Skeletal muscle satellite cell (primary cell): ENCODE results near the gene TMEM270.
"Not testable (repeated sequence)": the region's sequence is repeated elsewhere in the genome, so short reads cannot be mapped to it uniquely, and the experiment has no call there.

ENCODE experiments used
- H3K27me3 ChIP-seq: 2 replicates; pipeline ENCODE4 v1.7.0; 2013; ENCODE audit warnings: low read length; ENCODE audit not compliant: control insufficient read depth, insufficient read depth
- H3K36me3 ChIP-seq: 2 replicates; pipeline ENCODE4 v1.7.0; 2013; ENCODE audit warnings: mild to moderate bottlenecking, control low read depth, low read length; ENCODE audit not compliant: insufficient read depth
- H3K4me1 ChIP-seq: 2 replicates; pipeline ENCODE4 v1.7.0; 2013; ENCODE audit warnings: low read length; ENCODE audit not compliant: control insufficient read depth, insufficient read depth
- H3K4me2 ChIP-seq: 2 replicates; pipeline ENCODE4 v1.7.0; 2013; ENCODE audit warnings: mild to moderate bottlenecking, low read length
- H3K4me3 ChIP-seq: 2 replicates; pipeline ENCODE4 v1.7.0; 2013; ENCODE audit warnings: low read length
- H3K9ac ChIP-seq: 2 replicates; pipeline ENCODE4 v1.7.0; 2013; ENCODE audit warnings: mild to moderate bottlenecking, low read depth, low read length, moderate library complexity
- H3K9me3 ChIP-seq: replicated peaks from 2 replicates; pipeline ENCODE4 v1.7.0; 2013; ENCODE audit warnings: mild to moderate bottlenecking, control low read depth, low read length

Gene TMEM270

GRCh38 chr7:73845701-73846195 is 15.2 kb upstream of the TMEM270 start:
- H3K27me3 ChIP-seq, H3K36me3 ChIP-seq, H3K4me3 ChIP-seq, H3K9me3 ChIP-seq, H3K9ac ChIP-seq, H3K4me2 ChIP-seq: not testable (repeated sequence)
- peaks cover 43% of the 10 kb centered on the region for H3K4me1 ChIP-seq

GRCh38 chr7:73847941-73848723 is 12.8 kb upstream of the TMEM270 start:
- Histone ChIP-seq H3K9ac (no peak overlapping the region), H3K4me1 (peaks cover 44% of the 10 kb centered on the region)

DNA sequence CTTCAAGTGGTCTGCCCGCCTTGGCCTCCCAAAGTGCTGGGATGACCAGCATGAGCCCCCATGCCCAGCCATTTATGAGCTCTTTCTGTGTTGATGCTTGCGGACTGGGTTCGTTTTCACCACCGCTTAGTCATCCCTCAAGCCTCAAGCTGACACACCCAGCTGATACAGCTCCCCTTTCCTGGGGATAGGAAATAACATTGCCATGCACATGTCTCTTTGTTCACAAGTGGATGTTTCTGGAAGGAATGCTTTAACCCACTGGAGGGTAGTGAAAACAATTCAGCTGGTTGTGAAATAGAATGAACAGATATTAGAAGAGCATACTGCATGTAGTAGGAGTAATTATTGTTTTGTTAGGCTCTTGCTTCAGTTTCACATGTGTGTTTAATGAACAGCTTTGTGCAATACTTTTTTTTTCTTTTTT is 10.2 kb upstream of the TMEM270 start:
- Histone ChIP-seq H3K4me1 (peaks cover 37% of the 10 kb centered on the region), H3K27me3 (no peaks in the 10 kb centered on the region), H3K9ac (peak overlapping the region; percentile 74), H3K4me2 (peak overlapping the region; percentile 66), H3K4me3 (no peak overlapping the region), H3K9me3 (no peaks in the 10 kb centered on the region), H3K36me3 (no peaks in the 10 kb centered on the region)

More at GRCh38 chr7:73847941-73848723, 12.8 kb upstream of the TMEM270 start:
- Histone ChIP-seq H3K36me3 (no peaks in the 10 kb centered on the region), H3K27me3 (no peaks in the 10 kb centered on the region), H3K4me2 (no peak overlapping the region), H3K4me3 (no peak overlapping the region), H3K9me3 (no peaks in the 10 kb centered on the region)

DNA sequence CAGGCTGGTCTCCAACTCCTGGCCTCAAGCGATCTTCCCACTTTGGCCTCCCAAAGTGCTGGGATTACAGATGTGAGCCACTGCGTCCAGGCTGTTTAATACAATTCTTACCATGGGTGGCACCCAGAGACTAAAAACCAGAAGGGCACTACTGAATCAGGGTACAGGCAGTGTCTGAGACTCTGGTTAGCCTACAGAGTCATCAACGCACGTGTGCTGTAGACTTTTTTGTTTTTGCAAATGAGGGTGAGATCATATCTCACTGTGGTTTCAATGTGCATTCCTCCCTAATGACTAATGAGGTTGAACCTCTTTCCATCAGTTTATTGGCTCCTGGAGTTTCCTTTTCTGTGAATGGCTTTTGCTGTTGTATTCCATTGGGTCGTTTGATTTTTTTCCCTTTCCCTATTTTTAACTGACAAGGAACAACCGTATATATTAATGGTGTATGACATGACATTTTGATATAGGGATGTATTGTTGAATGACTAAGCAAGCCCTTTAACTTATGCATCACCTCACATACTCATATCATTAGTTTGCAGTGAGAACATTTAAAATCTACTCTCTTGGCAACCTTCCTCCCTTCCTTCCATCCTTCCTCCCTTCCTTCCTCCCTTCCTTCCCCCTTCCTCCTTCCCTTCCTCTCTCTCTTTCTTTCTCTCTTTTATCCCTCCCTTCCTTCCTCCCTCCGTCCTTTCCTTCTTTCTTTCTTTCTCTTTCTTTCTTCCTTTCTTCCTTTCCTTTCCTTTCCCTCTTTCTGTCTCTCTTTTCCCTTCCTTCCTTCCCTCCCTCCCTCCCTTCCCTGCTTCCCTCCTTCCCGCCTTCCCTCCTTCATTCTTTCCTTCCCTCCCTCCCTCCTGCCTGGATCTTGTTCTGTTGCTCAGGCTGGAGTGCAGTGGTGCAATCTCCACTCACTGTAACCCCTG is 9.3 kb upstream of the TMEM270 start:
- no peaks in the 10 kb centered on the region for H3K27me3 ChIP-seq
- H3K9me3 ChIP-seq, result no peaks in the 10 kb centered on the region
- H3K36me3 ChIP-seq, result no peaks in the 10 kb centered on the region
- H3K4me2 ChIP-seq, result peak overlapping the region; percentile 66
- H3K4me1 ChIP-seq, result peaks cover 35% of the 10 kb centered on the region
- peak overlapping the region; percentile 74 for H3K9ac ChIP-seq
- no peak overlapping the region for H3K4me3 ChIP-seq

DNA sequence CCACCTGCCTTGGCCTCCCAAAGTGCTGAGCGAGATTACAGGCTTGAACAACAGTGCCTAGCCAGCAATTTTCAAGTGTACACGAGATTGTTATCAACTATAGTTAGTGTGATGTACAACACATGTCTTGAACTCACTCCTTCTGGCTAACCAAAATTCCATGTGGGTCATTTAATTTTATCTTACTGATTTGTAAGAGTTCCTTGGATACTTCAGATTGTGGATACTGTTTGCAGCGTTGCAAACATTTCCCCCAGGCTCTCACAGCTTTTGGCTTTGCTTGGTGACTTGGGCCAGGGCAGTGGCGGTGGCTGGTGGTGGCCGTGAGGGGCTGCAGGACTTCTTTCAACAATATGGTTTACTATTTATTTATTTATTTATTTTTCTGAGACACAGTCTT is 8.5 kb upstream of the TMEM270 start:
- Histone ChIP-seq H3K4me3 (no peak overlapping the region), H3K36me3 (no peaks in the 10 kb centered on the region), H3K27me3 (peaks cover 2% of the 10 kb centered on the region), H3K9me3 (no peaks in the 10 kb centered on the region), H3K4me2 (no peak overlapping the region), H3K4me1 (peaks cover 35% of the 10 kb centered on the region), H3K9ac (no peak overlapping the region)

- no peaks in the 10 kb centered on the region for H3K9me3 ChIP-seq
- H3K4me3 ChIP-seq, result no peak overlapping the region
- no peak overlapping the region for H3K9ac ChIP-seq
- H3K27me3 ChIP-seq, result peaks cover 2% of the 10 kb centered on the region
- H3K4me2 ChIP-seq, result no peak overlapping the region
- no peaks in the 10 kb centered on the region for H3K36me3 ChIP-seq
- peaks cover 8% of the 10 kb centered on the region for H3K4me1 ChIP-seq
Measured at GRCh38 chr7:73856941-73857340, 4.0 kb upstream of the TMEM270 start.

GRCh38 chr7:73858807-73859206 is 2.2 kb upstream of the TMEM270 start:
- Histone ChIP-seq H3K9ac (no peak overlapping the region), H3K4me2 (no peak overlapping the region), H3K27me3 (peaks cover 2% of the 10 kb centered on the region), H3K36me3 (no peaks in the 10 kb centered on the region), H3K9me3 (no peaks in the 10 kb centered on the region), H3K4me3 (no peak overlapping the region), H3K4me1 (peaks cover 3% of the 10 kb centered on the region)

DNA sequence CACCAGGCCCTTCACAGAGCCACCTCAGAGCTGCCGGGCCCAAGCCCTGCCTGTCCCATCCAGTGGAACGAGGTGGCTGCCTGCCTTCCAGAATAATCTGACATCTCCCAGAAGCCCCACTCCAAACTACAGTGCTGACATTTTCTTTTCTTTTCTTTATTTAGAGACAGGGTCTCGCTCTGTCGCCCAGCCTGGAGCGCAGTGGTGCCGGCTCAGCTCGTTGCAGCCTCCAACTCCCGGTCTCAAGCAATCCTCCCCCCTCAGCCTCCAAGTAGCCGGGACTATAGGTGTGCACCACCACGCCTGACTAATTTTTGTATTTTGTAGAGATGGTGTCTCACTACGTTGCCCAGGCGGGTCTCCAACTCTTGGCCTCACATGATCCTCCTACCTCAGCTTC is 346 bp downstream of the TMEM270 start:
- H3K4me2 ChIP-seq, result no peak overlapping the region
- H3K4me3 ChIP-seq, result no peak overlapping the region
- H3K36me3 ChIP-seq, result no peaks in the 10 kb centered on the region
- H3K4me1 ChIP-seq, result no peaks in the 10 kb centered on the region
- peaks cover 2% of the 10 kb centered on the region for H3K27me3 ChIP-seq
- no peaks in the 10 kb centered on the region for H3K9me3 ChIP-seq
- no peak overlapping the region for H3K9ac ChIP-seq

DNA sequence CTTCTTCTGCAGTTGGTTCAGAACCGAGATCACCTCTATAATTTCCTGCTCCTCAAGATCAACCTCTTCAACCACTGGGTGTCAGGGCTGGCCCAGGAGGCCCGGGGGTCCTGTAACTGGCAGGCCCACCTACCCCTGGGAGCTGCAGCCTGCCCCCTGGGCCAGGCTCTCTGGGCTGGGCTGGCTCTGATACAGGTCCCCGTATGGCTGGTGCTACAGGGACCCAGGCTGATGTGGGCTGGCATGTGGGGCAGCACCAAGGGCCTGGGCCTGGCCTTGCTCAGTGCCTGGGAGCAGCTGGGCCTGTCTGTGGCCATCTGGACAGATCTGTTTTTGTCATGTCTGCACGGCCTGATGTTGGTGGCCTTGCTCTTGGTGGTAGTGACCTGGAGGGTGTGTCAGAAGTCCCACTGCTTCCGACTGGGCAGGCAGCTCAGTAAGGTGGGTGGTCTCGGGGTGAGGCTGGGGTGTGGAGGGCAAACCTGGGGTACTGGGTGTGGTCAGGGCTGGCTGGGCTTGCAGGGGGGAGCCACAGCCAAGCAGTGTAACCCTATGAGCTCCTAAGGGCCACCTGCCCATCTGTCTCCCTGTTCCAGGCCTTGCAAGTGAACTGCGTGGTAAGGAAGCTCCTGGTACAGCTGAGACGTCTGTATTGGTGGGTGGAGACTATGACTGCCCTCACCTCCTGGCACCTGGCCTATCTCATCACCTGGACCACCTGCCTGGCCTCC is 4.2 kb downstream of the TMEM270 start:
- H3K9ac ChIP-seq, result no peak overlapping the region
- no peaks in the 10 kb centered on the region for H3K36me3 ChIP-seq
- peaks cover 5% of the 10 kb centered on the region for H3K27me3 ChIP-seq
- no peak overlapping the region for H3K4me3 ChIP-seq
- no peaks in the 10 kb centered on the region for H3K9me3 ChIP-seq
- no peaks in the 10 kb centered on the region for H3K4me1 ChIP-seq
- H3K4me2 ChIP-seq, result no peak overlapping the region

- Histone ChIP-seq H3K27me3 (peaks cover 5% of the 10 kb centered on the region), H3K36me3 (no peaks in the 10 kb centered on the region), H3K4me1 (no peaks in the 10 kb centered on the region), H3K9ac (no peak overlapping the region), H3K4me2 (no peak overlapping the region), H3K9me3 (no peaks in the 10 kb centered on the region), H3K4me3 (no peak overlapping the region)
Measured at GRCh38 chr7:73865738-73866445, 4.9 kb downstream of the TMEM270 start.

GRCh38 chr7:73866446-73866767 is 5.4 kb downstream of the TMEM270 start:
- Histone ChIP-seq H3K4me3 (no peak overlapping the region), H3K27me3 (peaks cover 5% of the 10 kb centered on the region), H3K9me3 (no peaks in the 10 kb centered on the region), H3K4me1 (no peaks in the 10 kb centered on the region), H3K4me2 (no peak overlapping the region), H3K36me3 (no peaks in the 10 kb centered on the region), H3K9ac (no peak overlapping the region)
